K562 (cell line): ENCODE data around the gene ROBO1. TPM values are rescaled to one million over a fixed set of nuclear protein-coding genes. Genes with fewer than 3 reads are reported as not detected.

ENCODE experiments used
- BACH1 ChIP-seq: fragments of 200-800 bp; sonication (Bioruptor generic); IDR thresholded peaks from 2 replicates; pipeline ENCODE4 v1.6.1; 2016; ENCODE audit warnings: missing genetic modification characterization, missing compliant biosample characterization
- CREB1 ChIP-seq, 2 experiments: sonication (generic) in 1 of 2; formaldehyde crosslinking in 1 of 2; IDR thresholded peaks; 2 replicates each; pipeline versions ENCODE4 v1.6.1 to v1.8.0; 2012 to 2022; ENCODE audit warnings: inconsistent platforms in 1 of 2, mild to moderate bottlenecking in 1 of 2, missing genetic modification reagents in 1 of 2, moderate library complexity in 1 of 2
- DPF2 ChIP-seq: fragments of 450-650 bp; IDR thresholded peaks from 2 replicates; pipeline ENCODE4 v1.6.1; 2016
- FOXP1 ChIP-seq: sonication (generic); formaldehyde crosslinking; IDR thresholded peaks from 2 replicates; pipeline ENCODE4 v1.8.0; 2022; ENCODE audit warnings: mild to moderate bottlenecking, missing genetic modification reagents
- GTF2F1 ChIP-seq: IDR thresholded peaks from 2 replicates; pipeline ENCODE4 v1.6.1; 2011; ENCODE audit warnings: low read depth, low read length, improper control_type of control experiment
- TCF3 ChIP-seq: sonication (generic); formaldehyde crosslinking; IDR thresholded peaks from 2 replicates; pipeline ENCODE4 v1.4.0; 2020; ENCODE audit warnings: mild to moderate bottlenecking, missing genetic modification reagents
- ZNF586 ChIP-seq: fragments of 450-650 bp; formaldehyde crosslinking; conservative IDR thresholded peaks from 2 replicates; pipeline ENCODE4 v1.4.0; 2020; ENCODE audit warnings: mild to moderate bottlenecking, moderate library complexity
- ZNF695 ChIP-seq: fragments of 450-650 bp; formaldehyde crosslinking; IDR thresholded peaks from 2 replicates; pipeline ENCODE4 v1.4.0; 2020; ENCODE audit warnings: mild to moderate bottlenecking, moderate library complexity
- ZNF76 ChIP-seq: fragments of 250-450 bp; sonication (Bioruptor Pico); IDR thresholded peaks from 2 replicates; pipeline ENCODE4 v1.4.0; 2020; ENCODE audit warnings: mild to moderate bottlenecking, moderate library complexity, borderline replicate concordance
- ZNF79 ChIP-seq: fragments of 250-450 bp; sonication (Bioruptor Pico); IDR thresholded peaks from 2 replicates; pipeline ENCODE4 v1.4.0; 2020; ENCODE audit warnings: low read depth, mild to moderate bottlenecking, moderate library complexity
- polyA plus RNA-seq, 8 experiments: library from polyadenylated mRNA; depleted of rRNA in 4 of 8; stranded (reverse) in 5 of 8; unstranded in 3 of 8; fragments of >200 nt; fragmentation: Nextera tagmentation in 2 of 8; fragmentation: Illumina TruSeq in 1 of 8; extraction: Ambion mirVana in 2 of 8; extraction: Trizol in 1 of 8; gene quantifications; 2 replicates each; pipeline versions ENCODE4 v1.2.1 to v1.2.3, GENCODE V29; 2011 to 2014; ENCODE audit warnings: inconsistent platforms in 1 of 8, missing spikeins in 1 of 8
- total RNA-seq, 7 experiments: library from RNA; depleted of rRNA in 6 of 7; stranded (reverse); fragments of >200 nt in 6 of 7; fragmentation: Illumina TruSeq in 2 of 7; extraction: Trizol in 2 of 7; gene quantifications; 2 replicates each; pipeline versions ENCODE4 v1.2.1 to v1.2.3, GENCODE V29; 2011 to 2021; ENCODE audit warnings: low replicate concordance in 1 of 7
- TF ChIP-seq, protein P1 (sequence below), 3 experiments: fragments of 200-800 bp in 1 of 3; sonication (Bioruptor generic) in 1 of 3; sonication (generic) in 1 of 3; formaldehyde crosslinking in 1 of 3; IDR thresholded peaks; 2 replicates each; pipeline versions ENCODE4 v1.6.1 to v1.8.0; 2016 to 2022; ENCODE audit warnings: mild to moderate bottlenecking in 2 of 3, missing compliant biosample characterization in 2 of 3, missing genetic modification characterization in 2 of 3, missing genetic modification reagents in 1 of 3
- TF ChIP-seq, protein P2 (sequence below): fragments of 250-450 bp; sonication (Bioruptor Pico); IDR thresholded peaks from 2 replicates; pipeline ENCODE4 v1.8.0; 2022; ENCODE audit warnings: inconsistent platforms, mild to moderate bottlenecking, moderate library complexity, borderline replicate concordance

ROBO1 gene
- total and polyA plus RNA-seq, 9 of the 15 experiments (the other 6 are each of a cell fraction or from before 2014, with no cell fraction given) = 0.01 to 0.53 (median 0.17) TPM; not detected in 5

DNA sequence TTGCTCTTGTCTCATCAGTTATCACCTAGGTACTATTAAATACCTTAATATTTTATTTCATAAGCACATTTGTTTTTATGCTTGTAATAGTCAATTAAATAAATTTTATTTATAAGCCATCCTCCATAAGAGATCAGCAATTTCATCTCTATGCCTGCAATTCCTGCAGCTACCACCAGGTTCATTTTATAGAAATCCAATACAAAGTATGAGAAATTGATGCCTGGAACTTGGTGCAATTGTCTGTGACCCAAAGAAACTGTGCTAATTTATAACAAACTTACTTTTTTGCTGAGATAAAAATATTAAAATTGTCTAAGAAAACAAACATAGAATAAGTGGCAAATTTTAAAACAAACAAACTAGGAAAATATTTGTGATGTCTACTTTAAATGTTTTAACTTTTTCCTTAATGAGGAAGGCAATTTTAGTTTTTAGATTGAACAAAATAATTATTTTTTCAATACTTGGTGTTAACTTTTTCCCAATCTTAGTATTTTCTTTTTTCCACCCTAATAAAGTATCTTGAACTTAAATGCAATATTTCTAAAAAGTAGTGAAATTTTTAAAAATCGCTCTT is 1026.6 kb downstream of the ROBO1 start (continued):
- TF ChIP-seq, protein P1, sequence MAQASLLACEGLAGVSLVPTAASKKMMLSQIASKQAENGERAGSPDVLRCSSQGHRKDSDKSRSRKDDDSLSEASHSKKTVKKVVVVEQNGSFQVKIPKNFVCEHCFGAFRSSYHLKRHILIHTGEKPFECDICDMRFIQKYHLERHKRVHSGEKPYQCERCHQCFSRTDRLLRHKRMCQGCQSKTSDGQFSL (CRISPR knock-in tag; IDR thresholded peaks at IDR 0.05) = no peak
- TF ChIP-seq, protein P1 (tag; IDR thresholded peaks at IDR 0.05) = no peak
- TF ChIP-seq BACH1 (tag) = no peak
- TF ChIP-seq TCF3 (CRISPR knock-in tag) = no peak
- TF ChIP-seq ZNF79 = no peak
- no peak for TF ChIP-seq ZNF695 (CRISPR knock-in tag)
- TF ChIP-seq ZNF586 (CRISPR knock-in tag) = no peak
- TF ChIP-seq FOXP1 (CRISPR knock-in tag) = no peak
- TF ChIP-seq, protein P2, sequence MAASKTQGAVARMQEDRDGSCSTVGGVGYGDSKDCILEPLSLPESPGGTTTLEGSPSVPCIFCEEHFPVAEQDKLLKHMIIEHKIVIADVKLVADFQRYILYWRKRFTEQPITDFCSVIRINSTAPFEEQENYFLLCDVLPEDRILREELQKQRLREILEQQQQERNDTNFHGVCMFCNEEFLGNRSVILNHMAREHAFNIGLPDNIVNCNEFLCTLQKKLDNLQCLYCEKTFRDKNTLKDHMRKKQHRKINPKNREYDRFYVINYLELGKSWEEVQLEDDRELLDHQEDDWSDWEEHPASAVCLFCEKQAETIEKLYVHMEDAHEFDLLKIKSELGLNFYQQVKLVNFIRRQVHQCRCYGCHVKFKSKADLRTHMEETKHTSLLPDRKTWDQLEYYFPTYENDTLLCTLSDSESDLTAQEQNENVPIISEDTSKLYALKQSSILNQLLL (CRISPR knock-in tag) = no peak
- TF ChIP-seq CREB1 (IDR thresholded peaks at IDR 0.05) = no peak
- TF ChIP-seq CREB1 (CRISPR knock-in tag; IDR thresholded peaks at IDR 0.05) = no peak
- TF ChIP-seq GTF2F1 = no peak
- TF ChIP-seq DPF2 = no peak
- TF ChIP-seq ZNF76 = no peak
